Measurements from ENCODE around the gene PRPS1.

DNA sequence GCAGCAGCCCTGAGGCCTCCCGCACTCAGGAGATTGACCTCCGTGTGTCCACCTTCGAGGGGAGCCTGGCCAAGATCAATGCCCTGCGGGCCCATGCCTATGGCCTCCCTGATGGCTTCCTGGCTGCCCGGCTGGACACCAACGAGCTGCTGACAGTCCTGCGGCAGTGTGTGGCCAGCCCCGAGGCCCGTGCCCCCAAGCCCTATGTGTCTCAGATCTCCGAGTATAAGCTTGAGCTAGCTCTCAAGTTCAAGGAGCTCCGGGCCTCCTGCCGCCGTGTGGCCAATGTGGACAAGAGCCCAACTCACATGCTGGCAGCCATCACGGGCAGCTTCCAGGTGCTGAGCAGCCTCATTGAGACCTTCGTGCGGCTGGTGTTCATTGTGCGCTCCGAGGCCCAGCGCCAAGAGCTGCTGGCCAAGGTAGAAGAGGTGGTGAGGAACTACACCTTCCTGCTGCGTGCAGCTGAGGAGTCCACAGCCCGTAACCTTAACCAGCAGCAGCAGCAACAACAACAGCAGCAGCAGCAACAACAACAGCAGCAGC lies 25.5 kb upstream of the PRPS1 start:
- TF ChIP-seq PRRX2 (CRISPR knock-in tag; IDR thresholded peaks at IDR 0.05) = no peak
- TF ChIP-seq, protein P1, sequence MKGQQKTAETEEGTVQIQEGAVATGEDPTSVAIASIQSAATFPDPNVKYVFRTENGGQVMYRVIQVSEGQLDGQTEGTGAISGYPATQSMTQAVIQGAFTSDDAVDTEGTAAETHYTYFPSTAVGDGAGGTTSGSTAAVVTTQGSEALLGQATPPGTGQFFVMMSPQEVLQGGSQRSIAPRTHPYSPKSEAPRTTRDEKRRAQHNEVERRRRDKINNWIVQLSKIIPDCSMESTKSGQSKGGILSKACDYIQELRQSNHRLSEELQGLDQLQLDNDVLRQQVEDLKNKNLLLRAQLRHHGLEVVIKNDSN (CRISPR knock-in tag; IDR thresholded peaks at IDR 0.05) = no peak
- TF ChIP-seq, protein P2, sequence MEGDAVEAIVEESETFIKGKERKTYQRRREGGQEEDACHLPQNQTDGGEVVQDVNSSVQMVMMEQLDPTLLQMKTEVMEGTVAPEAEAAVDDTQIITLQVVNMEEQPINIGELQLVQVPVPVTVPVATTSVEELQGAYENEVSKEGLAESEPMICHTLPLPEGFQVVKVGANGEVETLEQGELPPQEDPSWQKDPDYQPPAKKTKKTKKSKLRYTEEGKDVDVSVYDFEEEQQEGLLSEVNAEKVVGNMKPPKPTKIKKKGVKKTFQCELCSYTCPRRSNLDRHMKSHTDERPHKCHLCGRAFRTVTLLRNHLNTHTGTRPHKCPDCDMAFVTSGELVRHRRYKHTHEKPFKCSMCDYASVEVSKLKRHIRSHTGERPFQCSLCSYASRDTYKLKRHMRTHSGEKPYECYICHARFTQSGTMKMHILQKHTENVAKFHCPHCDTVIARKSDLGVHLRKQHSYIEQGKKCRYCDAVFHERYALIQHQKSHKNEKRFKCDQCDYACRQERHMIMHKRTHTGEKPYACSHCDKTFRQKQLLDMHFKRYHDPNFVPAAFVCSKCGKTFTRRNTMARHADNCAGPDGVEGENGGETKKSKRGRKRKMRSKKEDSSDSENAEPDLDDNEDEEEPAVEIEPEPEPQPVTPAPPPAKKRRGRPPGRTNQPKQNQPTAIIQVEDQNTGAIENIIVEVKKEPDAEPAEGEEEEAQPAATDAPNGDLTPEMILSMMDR (IDR thresholded peaks at IDR 0.05) = no peak
- TF ChIP-seq FOXP1 (CRISPR knock-in tag; IDR thresholded peaks at IDR 0.05; ENCODE audit: borderline replicate concordance) = no peak
- TF ChIP-seq, protein P3, sequence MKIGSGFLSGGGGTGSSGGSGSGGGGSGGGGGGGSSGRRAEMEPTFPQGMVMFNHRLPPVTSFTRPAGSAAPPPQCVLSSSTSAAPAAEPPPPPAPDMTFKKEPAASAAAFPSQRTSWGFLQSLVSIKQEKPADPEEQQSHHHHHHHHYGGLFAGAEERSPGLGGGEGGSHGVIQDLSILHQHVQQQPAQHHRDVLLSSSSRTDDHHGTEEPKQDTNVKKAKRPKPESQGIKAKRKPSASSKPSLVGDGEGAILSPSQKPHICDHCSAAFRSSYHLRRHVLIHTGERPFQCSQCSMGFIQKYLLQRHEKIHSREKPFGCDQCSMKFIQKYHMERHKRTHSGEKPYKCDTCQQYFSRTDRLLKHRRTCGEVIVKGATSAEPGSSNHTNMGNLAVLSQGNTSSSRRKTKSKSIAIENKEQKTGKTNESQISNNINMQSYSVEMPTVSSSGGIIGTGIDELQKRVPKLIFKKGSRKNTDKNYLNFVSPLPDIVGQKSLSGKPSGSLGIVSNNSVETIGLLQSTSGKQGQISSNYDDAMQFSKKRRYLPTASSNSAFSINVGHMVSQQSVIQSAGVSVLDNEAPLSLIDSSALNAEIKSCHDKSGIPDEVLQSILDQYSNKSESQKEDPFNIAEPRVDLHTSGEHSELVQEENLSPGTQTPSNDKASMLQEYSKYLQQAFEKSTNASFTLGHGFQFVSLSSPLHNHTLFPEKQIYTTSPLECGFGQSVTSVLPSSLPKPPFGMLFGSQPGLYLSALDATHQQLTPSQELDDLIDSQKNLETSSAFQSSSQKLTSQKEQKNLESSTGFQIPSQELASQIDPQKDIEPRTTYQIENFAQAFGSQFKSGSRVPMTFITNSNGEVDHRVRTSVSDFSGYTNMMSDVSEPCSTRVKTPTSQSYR (CRISPR knock-in tag; IDR thresholded peaks at IDR 0.05) = no peak
- TF ChIP-seq ESRRA (CRISPR knock-in tag; IDR thresholded peaks at IDR 0.05; ENCODE audit: borderline replicate concordance) = no peak
- no peak for TF ChIP-seq SP1 (CRISPR knock-in tag; conservative IDR thresholded peaks at IDR 0.05)
- TF ChIP-seq NR2C2 (CRISPR knock-in tag; IDR thresholded peaks at IDR 0.05) = no peak
- TF ChIP-seq TEAD4 (CRISPR knock-in tag; IDR thresholded peaks at IDR 0.05) = no peak
- TF ChIP-seq, protein P4, sequence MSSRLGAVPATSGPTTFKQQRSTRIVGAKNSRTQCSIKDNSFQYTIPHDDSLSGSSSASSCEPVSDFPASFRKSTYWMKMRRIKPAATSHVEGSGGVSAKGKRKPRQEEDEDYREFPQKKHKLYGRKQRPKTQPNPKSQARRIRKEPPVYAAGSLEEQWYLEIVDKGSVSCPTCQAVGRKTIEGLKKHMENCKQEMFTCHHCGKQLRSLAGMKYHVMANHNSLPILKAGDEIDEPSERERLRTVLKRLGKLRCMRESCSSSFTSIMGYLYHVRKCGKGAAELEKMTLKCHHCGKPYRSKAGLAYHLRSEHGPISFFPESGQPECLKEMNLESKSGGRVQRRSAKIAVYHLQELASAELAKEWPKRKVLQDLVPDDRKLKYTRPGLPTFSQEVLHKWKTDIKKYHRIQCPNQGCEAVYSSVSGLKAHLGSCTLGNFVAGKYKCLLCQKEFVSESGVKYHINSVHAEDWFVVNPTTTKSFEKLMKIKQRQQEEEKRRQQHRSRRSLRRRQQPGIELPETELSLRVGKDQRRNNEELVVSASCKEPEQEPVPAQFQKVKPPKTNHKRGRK (CRISPR knock-in tag; IDR thresholded peaks at IDR 0.05; ENCODE audit: borderline replicate concordance) = no peak
- TF ChIP-seq, protein P5, sequence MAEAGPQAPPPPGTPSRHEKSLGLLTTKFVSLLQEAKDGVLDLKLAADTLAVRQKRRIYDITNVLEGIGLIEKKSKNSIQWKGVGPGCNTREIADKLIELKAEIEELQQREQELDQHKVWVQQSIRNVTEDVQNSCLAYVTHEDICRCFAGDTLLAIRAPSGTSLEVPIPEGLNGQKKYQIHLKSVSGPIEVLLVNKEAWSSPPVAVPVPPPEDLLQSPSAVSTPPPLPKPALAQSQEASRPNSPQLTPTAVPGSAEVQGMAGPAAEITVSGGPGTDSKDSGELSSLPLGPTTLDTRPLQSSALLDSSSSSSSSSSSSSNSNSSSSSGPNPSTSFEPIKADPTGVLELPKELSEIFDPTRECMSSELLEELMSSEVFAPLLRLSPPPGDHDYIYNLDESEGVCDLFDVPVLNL (CRISPR knock-in tag; IDR thresholded peaks at IDR 0.05; ENCODE audit: borderline replicate concordance, low read depth) = no peak
- TF ChIP-seq TCF7 (CRISPR knock-in tag; IDR thresholded peaks at IDR 0.05; ENCODE audit: low read depth) = no peak
